RWPE1 (cell line): ENCODE measurements around the gene ZNF471.

Source experiments
- CTCF ChIA-PET: fragments of 350-600 bp; sonication (Branson Sonifier 250); formaldehyde crosslinking; extraction: SDS; loops from one replicate; lab custom pipeline; 2021; lab: Yijun Ruan, JAX
- POLR2A ChIA-PET: fragments of 400-600 bp; formaldehyde crosslinking; extraction: SDS; loops from one replicate; lab custom pipeline; 2020; ENCODE audit warnings: antibody characterized with exemption; ENCODE audit not compliant: low non-redundant PET; lab: Yijun Ruan, JAX
- DNase-seq: peaks from one replicate; pipeline ENCODE4 v3.0.0; 2012; ENCODE audit warnings: low spot score
- H3K27ac ChIP-seq: fragments of 450-650 bp; 2 replicates; pipeline ENCODE4 v1.5.1; 2017
- TF ChIP-seq, protein P1 (sequence below): fragments of 450-650 bp; conservative IDR thresholded peaks from 2 replicates; pipeline ENCODE4 v1.5.1; 2017; ENCODE audit warnings: low read depth, mild to moderate bottlenecking

ZNF471 gene

GRCh38 chr19:56538761-56539263 lies 31.2 kb downstream of the ZNF471 start, which contains the start of gene ZFP28:
TSS of gene ZFP28 (plus strand) at chr19:56538948. CDS start at chr19:56539019, 71 bp downstream.
- TF ChIP-seq, protein P1, sequence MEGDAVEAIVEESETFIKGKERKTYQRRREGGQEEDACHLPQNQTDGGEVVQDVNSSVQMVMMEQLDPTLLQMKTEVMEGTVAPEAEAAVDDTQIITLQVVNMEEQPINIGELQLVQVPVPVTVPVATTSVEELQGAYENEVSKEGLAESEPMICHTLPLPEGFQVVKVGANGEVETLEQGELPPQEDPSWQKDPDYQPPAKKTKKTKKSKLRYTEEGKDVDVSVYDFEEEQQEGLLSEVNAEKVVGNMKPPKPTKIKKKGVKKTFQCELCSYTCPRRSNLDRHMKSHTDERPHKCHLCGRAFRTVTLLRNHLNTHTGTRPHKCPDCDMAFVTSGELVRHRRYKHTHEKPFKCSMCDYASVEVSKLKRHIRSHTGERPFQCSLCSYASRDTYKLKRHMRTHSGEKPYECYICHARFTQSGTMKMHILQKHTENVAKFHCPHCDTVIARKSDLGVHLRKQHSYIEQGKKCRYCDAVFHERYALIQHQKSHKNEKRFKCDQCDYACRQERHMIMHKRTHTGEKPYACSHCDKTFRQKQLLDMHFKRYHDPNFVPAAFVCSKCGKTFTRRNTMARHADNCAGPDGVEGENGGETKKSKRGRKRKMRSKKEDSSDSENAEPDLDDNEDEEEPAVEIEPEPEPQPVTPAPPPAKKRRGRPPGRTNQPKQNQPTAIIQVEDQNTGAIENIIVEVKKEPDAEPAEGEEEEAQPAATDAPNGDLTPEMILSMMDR, result no peak
- peak within 1 kb of the TSS; percentile 91 for H3K27ac ChIP-seq
- DNase-seq, result no peak
- ChIA-PET POLR2A (no interaction called here), CTCF (no interaction called here)

DNA sequence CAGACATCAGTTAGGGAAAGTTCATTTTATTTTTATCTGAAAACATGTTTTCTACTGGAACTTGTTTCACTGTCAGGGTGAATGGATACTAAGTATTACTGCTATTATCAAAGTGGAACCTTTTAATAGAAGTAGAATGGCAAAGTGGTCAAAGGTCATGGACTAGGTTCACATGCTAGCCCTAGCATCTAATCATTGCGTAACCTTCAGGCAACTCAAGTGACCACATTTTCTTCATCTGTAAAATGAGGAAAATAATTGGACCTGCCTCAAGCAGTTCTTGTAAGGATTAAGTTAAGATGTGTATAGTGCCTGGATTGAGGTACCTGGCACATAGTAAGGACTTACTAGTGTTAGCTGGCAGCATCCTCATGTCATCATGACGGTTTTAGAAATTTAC lies 36.1 kb downstream of the ZNF471 start:
- TF ChIP-seq, protein P1, result no peak
- H3K27ac ChIP-seq, result no peak overlapping the region
- POLR2A ChIA-PET, result no interaction called here
- CTCF ChIA-PET, result no interaction called here
- no peak for DNase-seq

GRCh38 chr19:56547535-56547934 lies 39.9 kb downstream of the ZNF471 start:
- CTCF ChIA-PET, result no interaction called here
- POLR2A ChIA-PET, result no interaction called here
- no peak overlapping the region for H3K27ac ChIP-seq
- no peak for DNase-seq
- TF ChIP-seq, protein P1, result no peak

GRCh38 chr19:56554272-56554869 lies 46.7 kb downstream of the ZNF471 start:
- TF ChIP-seq, protein P1, result no peak
- no peak for DNase-seq
- no peak overlapping the region for H3K27ac ChIP-seq
- CTCF ChIA-PET, result no interaction called here
- POLR2A ChIA-PET, result no interaction called here

DNA sequence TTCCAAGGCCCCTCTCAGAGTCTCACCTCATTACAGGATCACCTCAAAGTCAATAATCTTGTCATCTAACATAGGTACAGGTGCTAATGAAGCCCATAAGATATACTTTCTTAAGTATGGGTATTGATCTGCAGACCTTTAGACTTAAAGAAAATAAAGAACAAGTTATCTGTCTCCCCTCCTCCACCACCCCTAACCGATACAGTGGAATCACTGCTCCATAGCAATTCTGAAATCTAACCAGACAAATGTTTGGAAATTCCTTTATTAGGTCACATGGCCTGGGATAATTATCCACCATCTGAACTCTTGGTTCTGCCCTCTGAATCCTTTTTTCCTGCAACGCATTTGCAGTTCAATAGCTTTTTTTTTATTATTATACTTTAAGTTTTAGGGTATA lies 55.1 kb downstream of the ZNF471 start:
- POLR2A ChIA-PET, result no interaction called here
- no peak overlapping the region for H3K27ac ChIP-seq
- TF ChIP-seq, protein P1, result no peak
- no peak for DNase-seq
- CTCF ChIA-PET, result no interaction called here

DNA sequence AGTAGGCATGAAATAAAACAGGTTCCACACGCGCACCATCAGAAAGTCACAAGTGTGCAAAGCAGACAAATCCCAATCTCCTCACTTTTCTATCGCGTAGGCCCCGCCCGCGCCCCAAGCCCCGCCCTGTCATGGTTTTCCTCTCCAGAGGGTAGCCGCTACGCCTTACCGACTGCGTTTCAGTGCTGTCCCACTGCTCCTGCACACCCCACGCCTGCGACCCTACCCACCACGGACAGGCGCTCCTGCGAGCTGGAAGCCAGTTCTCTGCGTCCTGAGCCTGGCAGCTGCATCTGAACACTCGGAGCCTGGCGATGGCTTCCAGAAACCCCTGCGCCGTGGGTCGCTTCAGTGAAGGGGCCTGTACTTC lies 59.2 kb downstream of the ZNF471 start:
- TF ChIP-seq, protein P1, result no peak
- peak overlapping the region; percentile 76 for H3K27ac ChIP-seq
- POLR2A ChIA-PET, result no interaction called here
- CTCF ChIA-PET, result no interaction called here
- DNase-seq, result peak; percentile 26
